ENCODE results near the gene FAM222A. TPM values are rescaled to one million over a fixed set of nuclear protein-coding genes. Genes with fewer than 3 reads are reported as not detected.
A peak's percentile ranks its signal among the peaks of the same experiment; 100 is the strongest.

The FAM222A gene
- total RNA-seq, 1 experiment from 2014 or later = 18.0 TPM

GRCh38 chr12:109810954-109811623 lies 97.5 kb downstream of the FAM222A start:
- H3K27me3 Mint-ChIP-seq (ENCODE audit: insufficient read depth, unreplicated experiment) = no peaks in the 10 kb centered on the region
- DNase-seq = no peak
- no peaks in the 10 kb centered on the region for H3K4me1 Mint-ChIP-seq (ENCODE audit: low read depth, unreplicated experiment)
- no peaks in the 10 kb centered on the region for H3K27me3 ChIP-seq (replicated peaks; ENCODE audit: control insufficient read depth, insufficient read depth, low read length)
- no peak for TF ChIP-seq CTCF (IDR thresholded peaks at IDR 0.05; ENCODE audit: insufficient read depth in 1 of 2, low read depth in 1 of 2, low read length in 1 of 2, severe bottlenecking in 1 of 2, unreplicated experiment in 1 of 2)
- H3K9me3 Mint-ChIP-seq (ENCODE audit: unreplicated experiment) = no peaks in the 10 kb centered on the region
- CTCF ChIA-PET = no interaction called here
- H3K4me3 ChIP-seq (ENCODE audit: low read depth, low read length) = no peak overlapping the region
- H3K27ac Mint-ChIP-seq (ENCODE audit: unreplicated experiment) = no peak overlapping the region
- no peaks in the 10 kb centered on the region for H3K36me3 Mint-ChIP-seq (ENCODE audit: insufficient read depth, unreplicated experiment)
- H3K4me3 Mint-ChIP-seq (ENCODE audit: unreplicated experiment) = no peak overlapping the region
- POLR2A ChIA-PET = no interaction called here
- H3K4me1 ChIP-seq = no peaks in the 10 kb centered on the region
- no peaks in the 10 kb centered on the region for H3K36me3 ChIP-seq (ENCODE audit: control insufficient read depth, insufficient read depth, low read length)
- H3K9me3 ChIP-seq = no peaks in the 10 kb centered on the region
- no TSS peak for BruUV-seq (replicated peaks)
- intact Hi-C loops (cut with micrococcal nuclease; ENCODE audit: unreplicated experiment) = no loop called here

- BruUV-seq (replicated peaks) = no TSS peak
- Histone ChIP-seq H3K36me3 (ENCODE audit: control insufficient read depth, insufficient read depth, low read length) (no peaks in the 10 kb centered on the region), H3K4me3 (ENCODE audit: low read depth, low read length) (no peak overlapping the region), H3K4me1 (no peaks in the 10 kb centered on the region), H3K9me3 (no peaks in the 10 kb centered on the region), H3K27me3 (replicated peaks; ENCODE audit: control insufficient read depth, insufficient read depth, low read length) (no peaks in the 10 kb centered on the region)
- intact Hi-C loops (cut with micrococcal nuclease; ENCODE audit: unreplicated experiment) = no loop called here
- ChIA-PET CTCF (no interaction called here), POLR2A (no interaction called here)
- H3K27ac Mint-ChIP-seq (ENCODE audit: unreplicated experiment) = no peak overlapping the region
- no peak overlapping the region for H3K4me3 Mint-ChIP-seq (ENCODE audit: unreplicated experiment)
- H3K27me3 Mint-ChIP-seq (ENCODE audit: insufficient read depth, unreplicated experiment) = no peaks in the 10 kb centered on the region
- peak in 1 of 2 experiments; percentile 28 for TF ChIP-seq CTCF (IDR thresholded peaks at IDR 0.05; ENCODE audit: insufficient read depth in 1 of 2, low read depth in 1 of 2, low read length in 1 of 2, severe bottlenecking in 1 of 2, unreplicated experiment in 1 of 2)
- no peaks in the 10 kb centered on the region for H3K9me3 Mint-ChIP-seq (ENCODE audit: unreplicated experiment)
- H3K36me3 Mint-ChIP-seq (ENCODE audit: insufficient read depth, unreplicated experiment) = no peaks in the 10 kb centered on the region
- no peaks in the 10 kb centered on the region for H3K4me1 Mint-ChIP-seq (ENCODE audit: low read depth, unreplicated experiment)
- peak in 1 of 2 experiments; percentile 30 for DNase-seq
Measured at GRCh38 chr12:109811624-109811995, 98.0 kb downstream of the FAM222A start.

- H3K4me3 ChIP-seq (ENCODE audit: low read depth, low read length) = no peak overlapping the region
- Mint-ChIP-seq H3K4me1 (ENCODE audit: low read depth, unreplicated experiment) (no peaks in the 10 kb centered on the region), H3K36me3 (ENCODE audit: insufficient read depth, unreplicated experiment) (no peaks in the 10 kb centered on the region), H3K27ac (ENCODE audit: unreplicated experiment) (no peak overlapping the region), H3K9me3 (ENCODE audit: unreplicated experiment) (no peaks in the 10 kb centered on the region), H3K27me3 (ENCODE audit: insufficient read depth, unreplicated experiment) (no peaks in the 10 kb centered on the region), H3K4me3 (ENCODE audit: unreplicated experiment) (no peak overlapping the region)
- TF ChIP-seq CTCF (IDR thresholded peaks at IDR 0.05; ENCODE audit: insufficient read depth in 1 of 2, low read depth in 1 of 2, low read length in 1 of 2, severe bottlenecking in 1 of 2, unreplicated experiment in 1 of 2) = no peak
- POLR2A ChIA-PET = no interaction called here
- peaks cover 4% of the 10 kb centered on the region; the same call in 1 of the 2 replicates for H3K4me1 ChIP-seq
- no peak for DNase-seq
- intact Hi-C loops (cut with micrococcal nuclease; ENCODE audit: unreplicated experiment) = no loop called here
- CTCF ChIA-PET = interaction anchor here (0.6 kb wide), 1 partner anchor 57 kb away, joined by 9 read pairs; no protein-coding TSS in a partner anchor
- H3K9me3 ChIP-seq = no peaks in the 10 kb centered on the region
- H3K36me3 ChIP-seq (ENCODE audit: control insufficient read depth, insufficient read depth, low read length) = no peaks in the 10 kb centered on the region
- H3K27me3 ChIP-seq (replicated peaks; ENCODE audit: control insufficient read depth, insufficient read depth, low read length) = no peaks in the 10 kb centered on the region
- no TSS peak for BruUV-seq (replicated peaks)
Measured at GRCh38 chr12:109813810-109814416, 100.3 kb downstream of the FAM222A start.

Measured in Caco-2 (cell line).